HepG2 (cell line): ENCODE data around the gene CREB1. TPM values are rescaled to one million over a fixed set of nuclear protein-coding genes. Genes with fewer than 3 reads are reported as not detected.

Experiments
- DZIP1 ChIP-seq: sonication (generic); formaldehyde crosslinking; IDR thresholded peaks from 2 replicates; pipeline ENCODE4 v1.5.0; 2020; ENCODE audit warnings: mild to moderate bottlenecking, missing genetic modification reagents
- HDAC1 ChIP-seq: sonication (generic); formaldehyde crosslinking; IDR thresholded peaks from 2 replicates; pipeline ENCODE4 v1.5.1; 2020; ENCODE audit warnings: mild to moderate bottlenecking, missing genetic modification reagents
- HNRNPL ChIP-seq: fragments of 200-400 bp; formaldehyde crosslinking; IDR thresholded peaks from 2 replicates; pipeline ENCODE4 v1.6.1; 2017; ENCODE audit warnings: mild to moderate bottlenecking, low read depth, low read length
- KLF11 ChIP-seq: IDR thresholded peaks from 2 replicates; pipeline ENCODE4 v1.6.1; 2016; ENCODE audit warnings: missing compliant biosample characterization
- MAFK ChIP-seq, 2 experiments: IDR thresholded peaks in 1 of 2; conservative IDR thresholded peaks in 1 of 2; 2 replicates each; pipeline ENCODE4 v1.6.1; 2011; ENCODE audit warnings: improper control_type of control experiment in 2 of 2, low read length in 2 of 2
- NFYB ChIP-seq: sonication (generic); formaldehyde crosslinking; IDR thresholded peaks from 2 replicates; pipeline ENCODE4 v1.4.0; 2020; ENCODE audit warnings: missing genetic modification reagents
- NRL ChIP-seq: sonication (generic); formaldehyde crosslinking; IDR thresholded peaks from 2 replicates; pipeline ENCODE4 v1.5.0; 2020; ENCODE audit warnings: missing genetic modification reagents, mild to moderate bottlenecking, moderate library complexity, borderline replicate concordance
- POLR2AphosphoS5 ChIP-seq: IDR thresholded peaks from 2 replicates; pipeline ENCODE4 v1.6.1; 2012; ENCODE audit warnings: low read depth, low read length
- RBM39 ChIP-seq: fragments of 200-400 bp; formaldehyde crosslinking; IDR thresholded peaks from one replicate; pipeline ENCODE4 v1.6.1; 2018; ENCODE audit warnings: antibody characterized with exemption, mild to moderate bottlenecking, low read depth, low read length; ENCODE audit not compliant: poor library complexity, severe bottlenecking
- RCOR2 ChIP-seq: IDR thresholded peaks from 2 replicates; pipeline ENCODE4 v1.6.1; 2016; ENCODE audit warnings: missing biosample characterization, missing genetic modification reagents
- REPIN1 ChIP-seq: sonication (generic); formaldehyde crosslinking; IDR thresholded peaks from 2 replicates; pipeline ENCODE4 v1.8.0; 2022; ENCODE audit warnings: missing genetic modification reagents, low read depth, mild to moderate bottlenecking, borderline replicate concordance
- RORA ChIP-seq: sonication (generic); formaldehyde crosslinking; IDR thresholded peaks from 2 replicates; pipeline ENCODE4 v1.5.0; 2020; ENCODE audit warnings: mild to moderate bottlenecking, missing genetic modification reagents, moderate library complexity
- RXRB ChIP-seq: IDR thresholded peaks from 2 replicates; pipeline ENCODE4 v1.6.1; 2016; ENCODE audit warnings: borderline replicate concordance, missing genetic modification reagents, missing compliant biosample characterization
- SOX13 ChIP-seq, 3 experiments: fragments of 450-650 bp in 1 of 3; sonication (generic) in 1 of 3; formaldehyde crosslinking in 1 of 3; IDR thresholded peaks in 2 of 3; conservative IDR thresholded peaks in 1 of 3; 2 replicates each; pipeline versions ENCODE4 v1.5.0 to v1.6.1; 2016 to 2020; ENCODE audit warnings: antibody characterized with exemption in 1 of 3, mild to moderate bottlenecking in 1 of 3, missing compliant biosample characterization in 1 of 3, missing genetic modification reagents in 1 of 3, moderate library complexity in 1 of 3
- SP4 ChIP-seq: sonication (generic); formaldehyde crosslinking; IDR thresholded peaks from 2 replicates; pipeline ENCODE4 v1.8.1; 2023; ENCODE audit warnings: mild to moderate bottlenecking, missing genetic modification reagents
- TGIF2 ChIP-seq: IDR thresholded peaks from 2 replicates; pipeline ENCODE4 v1.6.1; 2016; ENCODE audit warnings: control low read depth, missing compliant biosample characterization
- ZBTB2 ChIP-seq: sonication (generic); formaldehyde crosslinking; IDR thresholded peaks from 2 replicates; pipeline ENCODE4 v1.8.0; 2022; ENCODE audit warnings: low read depth, missing genetic modification reagents
- ZNF564 ChIP-seq: sonication (generic); formaldehyde crosslinking; IDR thresholded peaks from 2 replicates; pipeline ENCODE4 v1.8.1; 2023; ENCODE audit warnings: mild to moderate bottlenecking, missing genetic modification reagents
- polyA plus RNA-seq, 8 experiments: library from polyadenylated mRNA; depleted of rRNA in 3 of 8; stranded (reverse) in 7 of 8; unstranded in 1 of 8; fragments of >200 nt; fragmentation: Illumina TruSeq in 4 of 8; extraction: Trizol in 4 of 8; gene quantifications; 2 replicates each; pipeline versions ENCODE4 v1.2.1 to v1.2.3, GENCODE V29; 2011 to 2016; ENCODE audit warnings: low read depth in 4 of 8, missing spikeins in 1 of 8, mixed read lengths in 1 of 8; ENCODE audit not compliant: insufficient read depth in 1 of 8
- total RNA-seq, 5 experiments: library from RNA; depleted of rRNA; stranded (reverse); fragments of >200 nt; fragmentation: Illumina TruSeq; extraction: Trizol; gene quantifications; 2 replicates each; pipeline ENCODE4 v1.2.3, GENCODE V29; 2016; ENCODE audit warnings: low read depth in 1 of 5
- TF ChIP-seq, protein P1 (sequence below): sonication (generic); formaldehyde crosslinking; IDR thresholded peaks from 2 replicates; pipeline ENCODE4 v1.8.0; 2022; ENCODE audit warnings: missing genetic modification reagents, mild to moderate bottlenecking, moderate library complexity, borderline replicate concordance
- TF ChIP-seq, protein P2 (sequence below): sonication (generic); formaldehyde crosslinking; IDR thresholded peaks from 2 replicates; pipeline ENCODE4 v1.8.1; 2023; ENCODE audit warnings: missing genetic modification reagents, inconsistent platforms, borderline replicate concordance
- TF ChIP-seq, protein P3 (sequence below): sonication (generic); formaldehyde crosslinking; IDR thresholded peaks from 2 replicates; pipeline ENCODE4 v1.5.1; 2020; ENCODE audit warnings: mild to moderate bottlenecking, moderate library complexity, missing genetic modification reagents

Gene CREB1
- total and polyA plus RNA-seq, 2 of the 13 experiments (the other 11 are each of a cell fraction or from before 2014, with no cell fraction given) = 51.8 to 51.9 TPM

GRCh38 chr2:207619764-207620203 lies 90.0 kb downstream of the CREB1 start (continued):
- TF ChIP-seq, protein P1, sequence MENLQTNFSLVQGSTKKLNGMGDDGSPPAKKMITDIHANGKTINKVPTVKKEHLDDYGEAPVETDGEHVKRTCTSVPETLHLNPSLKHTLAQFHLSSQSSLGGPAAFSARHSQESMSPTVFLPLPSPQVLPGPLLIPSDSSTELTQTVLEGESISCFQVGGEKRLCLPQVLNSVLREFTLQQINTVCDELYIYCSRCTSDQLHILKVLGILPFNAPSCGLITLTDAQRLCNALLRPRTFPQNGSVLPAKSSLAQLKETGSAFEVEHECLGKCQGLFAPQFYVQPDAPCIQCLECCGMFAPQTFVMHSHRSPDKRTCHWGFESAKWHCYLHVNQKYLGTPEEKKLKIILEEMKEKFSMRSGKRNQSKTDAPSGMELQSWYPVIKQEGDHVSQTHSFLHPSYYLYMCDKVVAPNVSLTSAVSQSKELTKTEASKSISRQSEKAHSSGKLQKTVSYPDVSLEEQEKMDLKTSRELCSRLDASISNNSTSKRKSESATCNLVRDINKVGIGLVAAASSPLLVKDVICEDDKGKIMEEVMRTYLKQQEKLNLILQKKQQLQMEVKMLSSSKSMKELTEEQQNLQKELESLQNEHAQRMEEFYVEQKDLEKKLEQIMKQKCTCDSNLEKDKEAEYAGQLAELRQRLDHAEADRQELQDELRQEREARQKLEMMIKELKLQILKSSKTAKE (CRISPR knock-in tag) = no peak
- TF ChIP-seq REPIN1 (CRISPR knock-in tag) (peak; percentile 87), DZIP1 (CRISPR knock-in tag) (no peak), POLR2AphosphoS5 (no peak), NRL (CRISPR knock-in tag) (no peak), SP4 (CRISPR knock-in tag) (no peak), RBM39 (no peak), HDAC1 (peak; percentile 66), HNRNPL (no peak), RCOR2 (CRISPR knock-in tag) (peak; percentile 42; the same call in 1 of the 2 replicates), MAFK (conservative IDR thresholded peaks at IDR 0.05 in 1 of 2, IDR thresholded peaks at IDR 0.05 in 1 of 2; ENCODE audit: low read length in 2 of 2) (no peak), RORA (CRISPR knock-in tag) (no peak), ZBTB2 (CRISPR knock-in tag) (no peak), RXRB (CRISPR knock-in tag) (peak; percentile 52), KLF11 (no peak), NFYB (CRISPR knock-in tag) (peak; percentile 61), SOX13 (IDR thresholded peaks at IDR 0.05) (no peak), SOX13 (CRISPR knock-in tag; conservative IDR thresholded peaks at IDR 0.05 in 1 of 2, IDR thresholded peaks at IDR 0.05 in 1 of 2) (peak in 1 of 2 experiments; percentile 89; a peak in 2 of 4 replicates), ZNF564 (CRISPR knock-in tag) (no peak), TGIF2 (CRISPR knock-in tag) (peak; percentile 44; the same call in 1 of the 2 replicates)
- TF ChIP-seq, protein P2, sequence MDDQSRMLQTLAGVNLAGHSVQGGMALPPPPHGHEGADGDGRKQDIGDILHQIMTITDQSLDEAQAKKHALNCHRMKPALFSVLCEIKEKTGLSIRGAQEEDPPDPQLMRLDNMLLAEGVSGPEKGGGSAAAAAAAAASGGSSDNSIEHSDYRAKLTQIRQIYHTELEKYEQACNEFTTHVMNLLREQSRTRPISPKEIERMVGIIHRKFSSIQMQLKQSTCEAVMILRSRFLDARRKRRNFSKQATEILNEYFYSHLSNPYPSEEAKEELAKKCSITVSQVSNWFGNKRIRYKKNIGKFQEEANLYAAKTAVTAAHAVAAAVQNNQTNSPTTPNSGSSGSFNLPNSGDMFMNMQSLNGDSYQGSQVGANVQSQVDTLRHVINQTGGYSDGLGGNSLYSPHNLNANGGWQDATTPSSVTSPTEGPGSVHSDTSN (CRISPR knock-in tag) = no peak
- TF ChIP-seq, protein P3, sequence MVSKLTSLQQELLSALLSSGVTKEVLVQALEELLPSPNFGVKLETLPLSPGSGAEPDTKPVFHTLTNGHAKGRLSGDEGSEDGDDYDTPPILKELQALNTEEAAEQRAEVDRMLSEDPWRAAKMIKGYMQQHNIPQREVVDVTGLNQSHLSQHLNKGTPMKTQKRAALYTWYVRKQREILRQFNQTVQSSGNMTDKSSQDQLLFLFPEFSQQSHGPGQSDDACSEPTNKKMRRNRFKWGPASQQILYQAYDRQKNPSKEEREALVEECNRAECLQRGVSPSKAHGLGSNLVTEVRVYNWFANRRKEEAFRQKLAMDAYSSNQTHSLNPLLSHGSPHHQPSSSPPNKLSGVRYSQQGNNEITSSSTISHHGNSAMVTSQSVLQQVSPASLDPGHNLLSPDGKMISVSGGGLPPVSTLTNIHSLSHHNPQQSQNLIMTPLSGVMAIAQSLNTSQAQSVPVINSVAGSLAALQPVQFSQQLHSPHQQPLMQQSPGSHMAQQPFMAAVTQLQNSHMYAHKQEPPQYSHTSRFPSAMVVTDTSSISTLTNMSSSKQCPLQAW = no peak
